ENCODE results near the gene GAS2L3. TPM values are rescaled to one million over a fixed set of nuclear protein-coding genes. Genes with fewer than 3 reads are reported as not detected.

The GAS2L3 gene
- total and polyA plus RNA-seq, 2 of the 8 experiments (the other 6 are each of a cell fraction or from before 2014, with no cell fraction given), result 2.1 to 19.3 TPM

GRCh38 chr12:100554608-100555077 lies 18.8 kb upstream of the GAS2L3 start (continued):
- TF ChIP-seq TAF7 (optimal IDR thresholded peaks at IDR 0.05; ENCODE audit: borderline replicate concordance, low read depth, low read length) (no peak), SIRT6 (IDR thresholded peaks at IDR 0.05; ENCODE audit: low read length) (no peak)
